Central memory CD8-positive, alpha-beta T cell (primary cell): ENCODE results near the gene NOS1AP.

ENCODE experiments used
- ATAC-seq: fragments of 150-1000 bp; cut with Tn5 transposase; replicated peaks from 2 replicates; pipeline ENCODE4 v1.10.0; 2022; ENCODE audit warnings: mild to moderate bottlenecking, moderate FRiP score, moderate number of reproducible peaks; ENCODE audit not compliant: poor library complexity, severe bottlenecking; ENCODE audit errors: extremely low read depth
- DNase-seq, 2 donors: peaks; one replicate each; pipeline ENCODE4 v3.0.0; 2021; ENCODE audit warnings: low spot score in 2 of 2
- H3K27ac Mint-ChIP-seq: one replicate; pipeline ENCODE4 v1.8.0; 2022; ENCODE audit warnings: low read depth, mild to moderate bottlenecking, moderate library complexity, mixed read lengths
- H3K27me3 Mint-ChIP-seq: one replicate; pipeline ENCODE4 v1.8.0; 2022; ENCODE audit warnings: mixed read lengths
- H3K36me3 Mint-ChIP-seq: one replicate; pipeline ENCODE4 v1.8.0; 2022; ENCODE audit warnings: mild to moderate bottlenecking, moderate library complexity, mixed read lengths; ENCODE audit not compliant: insufficient read depth
- H3K4me1 Mint-ChIP-seq: one replicate; pipeline ENCODE4 v1.8.0; 2022; ENCODE audit warnings: mixed read lengths
- H3K4me3 Mint-ChIP-seq: one replicate; pipeline ENCODE4 v1.8.0; 2022; ENCODE audit warnings: mild to moderate bottlenecking, moderate library complexity, mixed read lengths
- H3K9me3 Mint-ChIP-seq: one replicate; pipeline ENCODE4 v1.8.0; 2022; ENCODE audit warnings: mixed read lengths

NOS1AP gene

DNA sequence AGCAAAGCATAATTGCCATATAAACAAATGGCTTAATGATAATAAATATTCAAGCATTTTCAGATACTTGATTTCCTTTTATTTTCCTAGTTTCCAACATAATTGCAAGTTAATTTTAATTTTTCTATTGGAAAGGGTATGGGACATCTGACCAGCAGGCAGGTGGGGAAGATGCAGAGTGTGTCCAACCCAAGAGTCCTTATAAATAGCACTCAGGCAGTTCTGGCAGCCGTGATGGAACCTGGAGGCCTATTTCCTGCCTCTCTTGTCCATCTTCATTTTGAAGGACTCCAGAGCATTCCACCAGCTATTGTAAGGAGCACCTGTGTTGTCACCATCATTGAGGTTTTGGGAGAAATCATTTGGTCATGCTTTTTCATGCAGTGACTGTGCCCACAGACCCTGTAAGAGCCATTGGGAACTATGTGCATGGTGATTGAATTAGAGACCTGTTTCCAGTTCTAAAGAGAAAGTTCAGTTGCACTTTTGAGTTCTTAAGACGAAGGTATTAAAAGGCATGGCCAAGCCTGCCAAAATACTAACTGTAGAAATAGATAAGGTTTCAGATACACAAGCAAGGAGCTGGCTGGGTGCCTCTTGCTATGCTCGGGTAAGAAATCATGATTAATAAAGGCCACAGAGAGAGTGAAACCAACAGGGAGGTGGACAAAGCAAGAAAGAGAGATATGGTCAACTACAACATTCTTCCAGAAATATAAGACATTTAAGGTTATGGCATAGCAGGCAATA is 214.9 kb downstream of the NOS1AP start:
- no peaks in the 10 kb centered on the region for H3K9me3 Mint-ChIP-seq
- no peak overlapping the region for H3K4me3 Mint-ChIP-seq
- ATAC-seq, result no peak
- H3K4me1 Mint-ChIP-seq, result no peaks in the 10 kb centered on the region
- peaks cover 59% of the 10 kb centered on the region for H3K27me3 Mint-ChIP-seq
- H3K27ac Mint-ChIP-seq, result no peak overlapping the region
- no peak for DNase-seq
- no peaks in the 10 kb centered on the region for H3K36me3 Mint-ChIP-seq

DNA sequence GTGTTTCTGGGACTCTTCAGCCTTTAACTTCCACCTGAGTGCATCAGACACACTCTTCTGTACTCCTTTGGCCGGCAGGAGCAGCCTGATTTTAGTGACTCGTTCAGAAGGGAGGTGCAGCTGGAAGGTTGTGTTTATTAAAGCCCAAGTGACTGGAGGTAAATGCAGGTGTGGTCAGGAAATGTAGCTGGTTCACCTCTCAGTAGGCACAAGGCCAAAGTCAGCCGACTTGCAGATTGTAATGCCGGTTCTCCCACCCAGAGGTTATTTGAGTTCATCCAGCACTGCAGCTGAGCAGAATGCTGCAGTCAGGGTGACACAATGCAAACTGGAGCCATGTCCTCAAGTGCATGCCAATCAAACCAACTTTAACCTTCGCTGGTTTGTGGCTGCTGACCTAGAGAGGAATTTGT is 215.7 kb downstream of the NOS1AP start:
- H3K4me1 Mint-ChIP-seq, result no peaks in the 10 kb centered on the region
- H3K27me3 Mint-ChIP-seq, result peaks cover 61% of the 10 kb centered on the region
- ATAC-seq (no peak), DNase-seq (no peak)
- H3K9me3 Mint-ChIP-seq, result no peaks in the 10 kb centered on the region
- no peaks in the 10 kb centered on the region for H3K36me3 Mint-ChIP-seq
- no peak overlapping the region for H3K4me3 Mint-ChIP-seq
- no peak overlapping the region for H3K27ac Mint-ChIP-seq

- no peak for DNase-seq
- peaks cover 66% of the 10 kb centered on the region for H3K27me3 Mint-ChIP-seq
- ATAC-seq, result no peak
- no peaks in the 10 kb centered on the region for H3K4me1 Mint-ChIP-seq
- H3K9me3 Mint-ChIP-seq, result no peaks in the 10 kb centered on the region
- no peaks in the 10 kb centered on the region for H3K36me3 Mint-ChIP-seq
- H3K4me3 Mint-ChIP-seq, result no peak overlapping the region
- no peak overlapping the region for H3K27ac Mint-ChIP-seq
Observed at GRCh38 chr1:162291000-162291399, 221.5 kb downstream of the NOS1AP start.

- Mint-ChIP-seq H3K4me3 (no peak overlapping the region), H3K27me3 (peaks cover 63% of the 10 kb centered on the region), H3K36me3 (no peaks in the 10 kb centered on the region), H3K27ac (no peak overlapping the region), H3K4me1 (no peaks in the 10 kb centered on the region), H3K9me3 (no peaks in the 10 kb centered on the region)
- DNase-seq (no peak), ATAC-seq (no peak)
Observed at GRCh38 chr1:162292422-162292849, 222.9 kb downstream of the NOS1AP start.

DNA sequence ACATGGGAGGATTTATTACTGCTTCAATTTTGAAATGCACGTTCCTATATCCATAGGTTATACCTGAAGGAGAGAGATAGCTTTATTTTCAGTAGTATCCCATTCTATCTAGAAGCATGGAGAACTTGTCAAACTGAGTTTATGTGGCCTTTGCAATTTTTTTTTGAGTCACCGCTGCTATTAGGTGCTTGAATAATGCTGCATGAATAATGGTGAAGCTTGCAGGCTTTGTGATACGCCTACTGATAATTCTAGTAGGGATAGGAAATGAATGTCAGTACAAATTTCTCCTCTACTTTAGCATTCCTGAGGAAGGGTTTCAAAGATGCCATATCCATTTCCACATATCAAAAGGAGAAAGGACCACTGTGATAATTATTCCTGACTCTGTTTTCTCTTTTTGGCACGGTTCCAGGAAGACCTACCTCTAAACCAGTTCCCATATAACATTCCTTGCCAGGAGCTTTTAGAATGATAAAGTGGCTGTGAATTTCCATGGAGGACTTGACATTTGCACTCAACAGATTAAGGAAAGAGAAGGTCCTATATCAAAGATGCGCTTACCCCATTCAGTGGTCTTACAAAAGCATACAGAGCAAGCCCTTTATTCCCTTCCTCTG is 223.7 kb downstream of the NOS1AP start:
- H3K4me3 Mint-ChIP-seq, result no peak overlapping the region
- H3K4me1 Mint-ChIP-seq, result no peaks in the 10 kb centered on the region
- H3K9me3 Mint-ChIP-seq, result no peaks in the 10 kb centered on the region
- H3K36me3 Mint-ChIP-seq, result no peaks in the 10 kb centered on the region
- no peak overlapping the region for H3K27ac Mint-ChIP-seq
- DNase-seq, result no peak
- ATAC-seq, result no peak
- peaks cover 70% of the 10 kb centered on the region for H3K27me3 Mint-ChIP-seq

DNA sequence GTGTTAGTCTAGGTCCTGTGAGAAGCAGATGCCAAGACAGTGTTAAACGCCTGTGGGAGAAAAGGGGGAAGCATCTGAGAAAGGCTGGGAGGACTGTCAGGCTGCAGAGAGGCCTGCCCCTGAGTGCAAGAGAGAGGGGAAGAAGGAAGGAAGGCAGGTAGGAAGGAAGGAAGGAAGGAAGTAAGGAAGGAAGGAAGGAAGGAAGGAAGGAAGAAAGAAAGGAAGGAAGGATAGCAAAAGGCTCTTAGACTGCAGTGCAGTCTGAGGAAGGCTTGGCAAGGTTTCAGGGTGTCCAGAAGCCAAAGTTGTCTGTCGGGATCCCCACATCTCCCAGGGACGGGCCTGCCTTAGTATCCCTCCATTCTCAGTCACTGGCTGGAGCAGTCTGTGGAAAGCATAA is 224.5 kb downstream of the NOS1AP start:
- ATAC-seq, result no peak
- Mint-ChIP-seq H3K4me3 (no peak overlapping the region), H3K36me3 (no peaks in the 10 kb centered on the region), H3K27me3 (peaks cover 79% of the 10 kb centered on the region), H3K27ac (no peak overlapping the region), H3K9me3 (no peaks in the 10 kb centered on the region), H3K4me1 (no peaks in the 10 kb centered on the region)
- no peak for DNase-seq

DNA sequence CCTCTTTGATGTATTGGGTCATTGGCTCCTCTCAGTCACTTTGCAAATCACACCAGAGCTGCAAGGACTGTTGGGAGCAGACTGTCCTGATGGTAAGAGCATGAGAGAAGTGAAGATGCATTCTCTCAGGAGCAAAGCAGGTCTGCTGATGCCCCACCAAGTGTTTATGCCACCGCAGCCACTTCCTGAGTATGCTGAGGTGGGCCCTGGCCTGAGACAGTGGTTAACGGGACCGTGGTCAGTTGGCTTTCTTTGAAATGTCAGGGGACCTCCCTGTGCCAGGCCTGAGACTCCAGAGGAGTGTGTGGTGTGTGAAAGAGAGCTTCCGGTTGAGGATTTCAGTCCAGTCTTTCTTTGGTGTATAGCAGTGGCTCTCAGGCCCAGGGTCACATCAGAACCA is 227.7 kb downstream of the NOS1AP start:
- ATAC-seq (no peak), DNase-seq (no peak)
- no peaks in the 10 kb centered on the region for H3K36me3 Mint-ChIP-seq
- no peaks in the 10 kb centered on the region for H3K9me3 Mint-ChIP-seq
- H3K27me3 Mint-ChIP-seq, result peaks cover 84% of the 10 kb centered on the region
- H3K4me3 Mint-ChIP-seq, result no peak overlapping the region
- no peak overlapping the region for H3K27ac Mint-ChIP-seq
- no peaks in the 10 kb centered on the region for H3K4me1 Mint-ChIP-seq

- ATAC-seq (no peak), DNase-seq (no peak)
- Mint-ChIP-seq H3K27ac (no peak overlapping the region), H3K9me3 (no peaks in the 10 kb centered on the region), H3K36me3 (no peaks in the 10 kb centered on the region), H3K4me1 (no peaks in the 10 kb centered on the region), H3K4me3 (no peak overlapping the region), H3K27me3 (peaks cover 83% of the 10 kb centered on the region)
Observed at GRCh38 chr1:162298266-162298665, 228.8 kb downstream of the NOS1AP start.

DNA sequence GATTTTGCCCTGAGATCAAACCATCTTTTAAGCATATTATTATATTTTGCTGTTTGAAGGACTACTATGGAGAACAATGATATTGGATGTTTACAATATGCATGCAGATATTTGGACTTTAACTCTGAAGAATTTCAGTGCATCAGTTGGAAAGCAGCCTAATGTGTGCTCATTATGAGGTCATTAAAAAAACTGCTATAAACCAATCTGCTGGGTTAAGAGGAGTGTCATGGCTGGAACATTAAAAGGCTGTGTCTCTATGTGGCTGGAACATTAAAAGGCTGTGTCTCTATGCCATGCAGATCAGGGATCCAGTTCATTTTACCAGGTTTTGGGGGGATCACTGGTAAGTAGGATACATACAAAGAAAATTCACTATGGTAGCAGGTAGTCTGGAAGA is 229.5 kb downstream of the NOS1AP start:
- ATAC-seq (no peak), DNase-seq (no peak)
- H3K4me1 Mint-ChIP-seq, result no peaks in the 10 kb centered on the region
- H3K27me3 Mint-ChIP-seq, result peaks cover 76% of the 10 kb centered on the region
- no peaks in the 10 kb centered on the region for H3K9me3 Mint-ChIP-seq
- no peak overlapping the region for H3K27ac Mint-ChIP-seq
- H3K36me3 Mint-ChIP-seq, result no peaks in the 10 kb centered on the region
- no peak overlapping the region for H3K4me3 Mint-ChIP-seq

DNA sequence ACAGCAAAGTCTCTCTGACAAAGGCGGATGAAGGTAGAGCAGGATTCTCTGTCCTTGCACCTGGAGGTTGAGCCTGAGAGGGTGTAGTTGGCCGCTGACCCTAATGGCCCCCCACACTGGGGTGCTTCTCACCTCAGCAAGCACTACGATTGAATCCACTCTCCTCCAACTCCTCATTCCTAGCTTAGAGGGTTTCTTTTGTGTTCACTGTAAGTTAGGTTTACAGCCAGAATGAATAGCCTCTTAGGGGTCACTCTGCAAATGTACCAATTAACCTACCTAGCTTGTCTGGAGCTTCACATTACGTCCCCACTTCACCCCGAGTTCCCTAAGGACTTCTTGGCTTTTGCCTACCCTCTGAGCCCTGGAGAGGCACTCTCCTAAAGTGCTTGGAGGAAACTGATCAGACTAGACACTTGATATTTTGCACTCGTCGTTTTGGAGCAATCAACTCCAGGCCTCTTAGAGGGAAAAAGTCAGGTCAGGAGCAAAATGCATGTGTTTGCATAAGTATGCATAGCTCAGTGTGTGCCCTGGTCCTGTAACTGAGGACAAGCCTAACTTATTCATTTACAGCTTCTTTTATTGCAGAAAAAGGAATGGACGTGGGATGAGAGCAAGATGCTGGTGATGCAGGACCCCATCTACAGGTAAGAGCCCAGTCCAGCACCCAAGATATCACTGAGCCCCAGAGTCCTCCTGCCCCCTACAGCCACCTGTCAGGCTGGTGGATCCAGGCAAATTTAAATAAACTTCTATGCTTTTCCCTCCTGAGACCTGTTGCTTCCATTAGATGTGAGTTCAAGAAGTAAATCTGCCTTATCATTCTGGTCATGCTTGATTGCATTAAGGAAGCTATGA is 230.8 kb downstream of the NOS1AP start:
- H3K27ac Mint-ChIP-seq, result no peak overlapping the region
- H3K36me3 Mint-ChIP-seq, result no peaks in the 10 kb centered on the region
- ATAC-seq (no peak), DNase-seq (no peak)
- no peak overlapping the region for H3K4me3 Mint-ChIP-seq
- H3K27me3 Mint-ChIP-seq, result peaks cover 63% of the 10 kb centered on the region
- no peaks in the 10 kb centered on the region for H3K9me3 Mint-ChIP-seq
- no peaks in the 10 kb centered on the region for H3K4me1 Mint-ChIP-seq

DNA sequence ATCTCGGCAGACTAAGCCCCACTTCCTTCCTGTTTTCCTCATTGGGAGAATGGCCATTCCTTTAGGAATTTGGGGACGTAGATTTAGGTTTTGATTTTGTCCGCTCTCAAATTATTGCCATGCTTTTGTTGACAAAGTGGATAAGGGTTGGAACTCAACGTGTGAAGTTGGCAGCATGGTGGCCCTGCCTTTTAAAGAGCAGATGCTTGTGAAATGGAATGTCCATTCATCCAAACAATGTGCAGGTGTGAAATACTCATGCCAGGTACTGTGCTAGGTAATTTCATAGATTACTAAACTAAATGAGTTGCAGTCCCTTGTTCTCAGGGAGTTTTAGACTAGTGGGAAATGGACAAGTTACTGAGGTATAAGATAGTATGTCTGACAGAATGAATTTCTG is 232.2 kb downstream of the NOS1AP start:
- DNase-seq (no peak), ATAC-seq (no peak)
- Mint-ChIP-seq H3K36me3 (no peaks in the 10 kb centered on the region), H3K4me3 (no peak overlapping the region), H3K27ac (no peak overlapping the region), H3K4me1 (no peaks in the 10 kb centered on the region), H3K9me3 (no peaks in the 10 kb centered on the region), H3K27me3 (peaks cover 56% of the 10 kb centered on the region)

DNA sequence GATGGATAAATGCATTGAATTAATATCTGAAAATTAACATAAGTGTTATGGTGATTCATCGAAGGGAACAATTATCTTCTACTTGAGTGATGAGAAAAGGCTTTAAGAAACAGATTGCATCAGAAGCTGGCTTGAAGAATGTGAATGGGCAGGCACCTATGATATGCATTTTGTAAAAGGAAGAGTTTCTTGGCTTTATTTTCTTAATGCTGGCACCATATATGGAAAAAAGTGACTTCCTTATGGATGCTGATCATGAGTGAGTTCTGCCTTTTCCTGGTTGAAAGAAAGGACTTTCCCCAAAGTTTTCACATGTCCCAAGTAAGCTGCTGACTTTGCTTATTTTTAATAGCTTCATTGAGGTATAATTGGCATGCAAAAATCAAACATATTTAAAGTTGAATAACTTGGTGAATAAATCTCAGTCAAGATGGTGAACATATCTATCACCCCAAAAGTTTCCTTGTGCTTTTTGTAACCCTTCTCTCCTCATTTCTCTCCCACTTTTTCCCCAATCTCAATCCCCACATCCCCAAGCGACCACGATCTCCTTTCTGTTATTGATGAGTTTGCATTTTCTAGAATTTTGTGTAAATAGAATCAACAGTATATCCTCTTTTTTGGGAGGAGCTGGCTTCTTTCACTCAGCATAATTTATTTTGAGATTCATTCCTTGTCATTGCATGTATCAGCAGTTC is 233.0 kb downstream of the NOS1AP start:
- Mint-ChIP-seq H3K4me1 (no peaks in the 10 kb centered on the region), H3K27ac (no peak overlapping the region), H3K9me3 (no peaks in the 10 kb centered on the region), H3K27me3 (peaks cover 49% of the 10 kb centered on the region), H3K4me3 (no peak overlapping the region), H3K36me3 (no peaks in the 10 kb centered on the region)
- ATAC-seq, result no peak
- DNase-seq, result no peak
